Measurements from ENCODE around the gene GPR15LG. TPM values are rescaled to one million over a fixed set of nuclear protein-coding genes. Genes with fewer than 3 reads are reported as not detected.

GPR15LG gene
- total and polyA plus RNA-seq, 10 of the 15 experiments (the other 5 are each of a cell fraction or from before 2014, with no cell fraction given), result 1.1 to 12.2 (median 1.4) TPM

DNA sequence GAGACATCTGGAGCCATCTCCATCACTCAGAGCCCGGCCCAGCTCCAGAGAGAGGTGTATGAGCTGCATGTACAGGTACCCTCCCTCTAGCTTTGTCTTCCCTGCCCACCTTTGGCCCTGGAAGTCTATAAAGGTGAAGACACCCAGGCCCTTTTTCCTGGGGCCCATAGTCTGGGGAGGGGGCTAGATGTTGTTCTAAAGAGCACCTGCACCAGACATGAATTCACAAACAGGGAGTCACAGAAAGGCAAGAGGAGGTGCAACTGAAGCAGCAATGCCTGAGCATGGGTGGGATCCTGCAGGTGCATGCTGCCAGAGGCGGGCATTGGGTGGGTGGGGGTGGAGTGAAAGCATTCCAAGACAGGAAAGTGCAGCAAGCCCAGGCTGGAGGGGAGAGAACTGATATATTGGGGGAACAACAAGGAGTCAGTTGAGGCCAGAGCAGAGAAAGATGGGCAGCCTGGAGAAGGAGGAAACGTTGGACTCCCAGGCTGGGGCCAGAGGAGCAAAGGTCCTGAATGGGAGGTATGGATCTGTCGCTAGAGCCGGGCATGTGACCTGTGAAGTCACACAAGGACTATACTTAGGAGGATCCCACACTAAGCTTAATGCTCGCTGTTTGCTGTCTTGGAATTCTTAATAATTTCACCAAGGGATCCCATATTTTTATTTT lies 32.4 kb downstream of the GPR15LG start:
- Histone ChIP-seq H3K4me3 (no peak overlapping the region), H3K27ac (ENCODE audit: control insufficient read depth, insufficient read depth) (no peak overlapping the region), H4K20me1 (ENCODE audit: control insufficient read depth, insufficient read depth) (no peaks in the 10 kb centered on the region), H3K4me2 (ENCODE audit: control insufficient read depth, insufficient read depth) (no peak overlapping the region), H3K36me3 (ENCODE audit: control insufficient read depth in 2 of 2, insufficient read depth in 2 of 2, low read length in 1 of 2) (no peaks in the 10 kb centered on the region), H3K27me3 (replicated peaks in 1 of 2; ENCODE audit: control insufficient read depth in 2 of 2, insufficient read depth in 2 of 2, low read length in 1 of 2) (peaks cover 0 to 7% of the 10 kb centered on the region in 2 experiments), H3K9me3 (replicated peaks; ENCODE audit: control insufficient read depth, insufficient read depth, low read length) (no peaks in the 10 kb centered on the region), H3K4me1 (ENCODE audit: control insufficient read depth, insufficient read depth, low read length) (no peaks in the 10 kb centered on the region), H2AFZ (ENCODE audit: control insufficient read depth, low read depth, low read length) (no peak overlapping the region), H3K9ac (ENCODE audit: control insufficient read depth, insufficient read depth, low read length) (no peak overlapping the region), H3K79me2 (ENCODE audit: control insufficient read depth, insufficient read depth, low read length) (no peaks in the 10 kb centered on the region)
- intact Hi-C loops (cut with micrococcal nuclease; ENCODE audit: unreplicated experiment) (loop anchor here (1.0 to 5.0 kb wide), 4 partner anchors 45 to 319 kb away; no protein-coding TSS in a partner anchor), in situ Hi-C loops (cut with MboI) (loop anchor here (10.0 kb wide), 1 partner anchor 61 kb away; no protein-coding TSS in a partner anchor)
- ATAC-seq (no peak), DNase-seq (ENCODE audit: low read depth, low spot score) (no peak), FAIRE-seq (no peak)
- ChIA-PET CTCF (interaction anchor here (0.8 to 28.3 kb wide), 15 partner anchors 9 to 179 kb away, joined by 3 to 788 read pairs (median 4); partner anchors contain the start of genes CDHR1, GHITM and GPR15LG), POLR2A (no interaction called here), SMC1A (ENCODE audit: uncharacterized antibody, unreplicated experiment) (interaction anchor here (1.0 to 15.0 kb wide), 11 partner anchors 9 to 67 kb away, joined by 3 to 155 read pairs (median 5); partner anchors contain the start of gene GPR15LG), RAD21 (ENCODE audit: unreplicated experiment) (interaction anchor here (0.7 to 2.7 kb wide), 6 partner anchors 45 to 67 kb away, joined by 3 to 9 read pairs (median 8); partner anchors contain the start of gene GHITM)
- WGBS (ENCODE audit: insufficient coverage, insufficient replicate concordance, low lambda C conversion rate, missing lambda C conversion rate), result 31% methylated on average over 6 of the region's 6 CpGs
- no TSS peak for BruUV-seq (replicated peaks)
- TF ChIP-seq, protein P1, sequence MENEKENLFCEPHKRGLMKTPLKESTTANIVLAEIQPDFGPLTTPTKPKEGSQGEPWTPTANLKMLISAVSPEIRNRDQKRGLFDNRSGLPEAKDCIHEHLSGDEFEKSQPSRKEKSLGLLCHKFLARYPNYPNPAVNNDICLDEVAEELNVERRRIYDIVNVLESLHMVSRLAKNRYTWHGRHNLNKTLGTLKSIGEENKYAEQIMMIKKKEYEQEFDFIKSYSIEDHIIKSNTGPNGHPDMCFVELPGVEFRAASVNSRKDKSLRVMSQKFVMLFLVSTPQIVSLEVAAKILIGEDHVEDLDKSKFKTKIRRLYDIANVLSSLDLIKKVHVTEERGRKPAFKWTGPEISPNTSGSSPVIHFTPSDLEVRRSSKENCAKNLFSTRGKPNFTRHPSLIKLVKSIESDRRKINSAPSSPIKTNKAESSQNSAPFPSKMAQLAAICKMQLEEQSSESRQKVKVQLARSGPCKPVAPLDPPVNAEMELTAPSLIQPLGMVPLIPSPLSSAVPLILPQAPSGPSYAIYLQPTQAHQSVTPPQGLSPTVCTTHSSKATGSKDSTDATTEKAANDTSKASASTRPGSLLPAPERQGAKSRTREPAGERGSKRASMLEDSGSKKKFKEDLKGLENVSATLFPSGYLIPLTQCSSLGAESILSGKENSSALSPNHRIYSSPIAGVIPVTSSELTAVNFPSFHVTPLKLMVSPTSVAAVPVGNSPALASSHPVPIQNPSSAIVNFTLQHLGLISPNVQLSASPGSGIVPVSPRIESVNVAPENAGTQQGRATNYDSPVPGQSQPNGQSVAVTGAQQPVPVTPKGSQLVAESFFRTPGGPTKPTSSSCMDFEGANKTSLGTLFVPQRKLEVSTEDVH (IDR thresholded peaks at IDR 0.05; ENCODE audit: low read depth, partially characterized antibody), result no peak
- no peak for TF ChIP-seq RCOR1 (conservative IDR thresholded peaks at IDR 0.05; ENCODE audit: low read depth, low read length)
- TF ChIP-seq, protein P2, sequence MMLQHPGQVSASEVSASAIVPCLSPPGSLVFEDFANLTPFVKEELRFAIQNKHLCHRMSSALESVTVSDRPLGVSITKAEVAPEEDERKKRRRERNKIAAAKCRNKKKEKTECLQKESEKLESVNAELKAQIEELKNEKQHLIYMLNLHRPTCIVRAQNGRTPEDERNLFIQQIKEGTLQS (IDR thresholded peaks at IDR 0.05; ENCODE audit: borderline replicate concordance, extremely low read depth, low read depth, low read length), result no peak
- TF ChIP-seq NR2C2 (IDR thresholded peaks at IDR 0.05; ENCODE audit: borderline replicate concordance, control insufficient read depth, insufficient read length, low read depth), result no peak
- TF ChIP-seq DPF2 (IDR thresholded peaks at IDR 0.05), result no peak
- TF ChIP-seq, protein P3, sequence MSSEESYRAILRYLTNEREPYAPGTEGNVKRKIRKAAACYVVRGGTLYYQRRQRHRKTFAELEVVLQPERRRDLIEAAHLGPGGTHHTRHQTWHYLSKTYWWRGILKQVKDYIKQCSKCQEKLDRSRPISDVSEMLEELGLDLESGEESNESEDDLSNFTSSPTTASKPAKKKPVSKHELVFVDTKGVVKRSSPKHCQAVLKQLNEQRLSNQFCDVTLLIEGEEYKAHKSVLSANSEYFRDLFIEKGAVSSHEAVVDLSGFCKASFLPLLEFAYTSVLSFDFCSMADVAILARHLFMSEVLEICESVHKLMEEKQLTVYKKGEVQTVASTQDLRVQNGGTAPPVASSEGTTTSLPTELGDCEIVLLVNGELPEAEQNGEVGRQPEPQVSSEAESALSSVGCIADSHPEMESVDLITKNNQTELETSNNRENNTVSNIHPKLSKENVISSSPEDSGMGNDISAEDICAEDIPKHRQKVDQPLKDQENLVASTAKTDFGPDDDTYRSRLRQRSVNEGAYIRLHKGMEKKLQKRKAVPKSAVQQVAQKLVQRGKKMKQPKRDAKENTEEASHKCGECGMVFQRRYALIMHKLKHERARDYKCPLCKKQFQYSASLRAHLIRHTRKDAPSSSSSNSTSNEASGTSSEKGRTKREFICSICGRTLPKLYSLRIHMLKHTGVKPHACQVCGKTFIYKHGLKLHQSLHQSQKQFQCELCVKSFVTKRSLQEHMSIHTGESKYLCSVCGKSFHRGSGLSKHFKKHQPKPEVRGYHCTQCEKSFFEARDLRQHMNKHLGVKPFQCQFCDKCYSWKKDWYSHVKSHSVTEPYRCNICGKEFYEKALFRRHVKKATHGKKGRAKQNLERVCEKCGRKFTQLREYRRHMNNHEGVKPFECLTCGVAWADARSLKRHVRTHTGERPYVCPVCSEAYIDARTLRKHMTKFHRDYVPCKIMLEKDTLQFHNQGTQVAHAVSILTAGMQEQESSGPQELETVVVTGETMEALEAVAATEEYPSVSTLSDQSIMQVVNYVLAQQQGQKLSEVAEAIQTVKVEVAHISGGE (CRISPR knock-in tag; IDR thresholded peaks at IDR 0.05), result no peak
- no peak for TF ChIP-seq CHD4 (IDR thresholded peaks at IDR 0.05)
- no peak for TF ChIP-seq YBX1 (IDR thresholded peaks at IDR 0.05)
- TF ChIP-seq, protein P4, sequence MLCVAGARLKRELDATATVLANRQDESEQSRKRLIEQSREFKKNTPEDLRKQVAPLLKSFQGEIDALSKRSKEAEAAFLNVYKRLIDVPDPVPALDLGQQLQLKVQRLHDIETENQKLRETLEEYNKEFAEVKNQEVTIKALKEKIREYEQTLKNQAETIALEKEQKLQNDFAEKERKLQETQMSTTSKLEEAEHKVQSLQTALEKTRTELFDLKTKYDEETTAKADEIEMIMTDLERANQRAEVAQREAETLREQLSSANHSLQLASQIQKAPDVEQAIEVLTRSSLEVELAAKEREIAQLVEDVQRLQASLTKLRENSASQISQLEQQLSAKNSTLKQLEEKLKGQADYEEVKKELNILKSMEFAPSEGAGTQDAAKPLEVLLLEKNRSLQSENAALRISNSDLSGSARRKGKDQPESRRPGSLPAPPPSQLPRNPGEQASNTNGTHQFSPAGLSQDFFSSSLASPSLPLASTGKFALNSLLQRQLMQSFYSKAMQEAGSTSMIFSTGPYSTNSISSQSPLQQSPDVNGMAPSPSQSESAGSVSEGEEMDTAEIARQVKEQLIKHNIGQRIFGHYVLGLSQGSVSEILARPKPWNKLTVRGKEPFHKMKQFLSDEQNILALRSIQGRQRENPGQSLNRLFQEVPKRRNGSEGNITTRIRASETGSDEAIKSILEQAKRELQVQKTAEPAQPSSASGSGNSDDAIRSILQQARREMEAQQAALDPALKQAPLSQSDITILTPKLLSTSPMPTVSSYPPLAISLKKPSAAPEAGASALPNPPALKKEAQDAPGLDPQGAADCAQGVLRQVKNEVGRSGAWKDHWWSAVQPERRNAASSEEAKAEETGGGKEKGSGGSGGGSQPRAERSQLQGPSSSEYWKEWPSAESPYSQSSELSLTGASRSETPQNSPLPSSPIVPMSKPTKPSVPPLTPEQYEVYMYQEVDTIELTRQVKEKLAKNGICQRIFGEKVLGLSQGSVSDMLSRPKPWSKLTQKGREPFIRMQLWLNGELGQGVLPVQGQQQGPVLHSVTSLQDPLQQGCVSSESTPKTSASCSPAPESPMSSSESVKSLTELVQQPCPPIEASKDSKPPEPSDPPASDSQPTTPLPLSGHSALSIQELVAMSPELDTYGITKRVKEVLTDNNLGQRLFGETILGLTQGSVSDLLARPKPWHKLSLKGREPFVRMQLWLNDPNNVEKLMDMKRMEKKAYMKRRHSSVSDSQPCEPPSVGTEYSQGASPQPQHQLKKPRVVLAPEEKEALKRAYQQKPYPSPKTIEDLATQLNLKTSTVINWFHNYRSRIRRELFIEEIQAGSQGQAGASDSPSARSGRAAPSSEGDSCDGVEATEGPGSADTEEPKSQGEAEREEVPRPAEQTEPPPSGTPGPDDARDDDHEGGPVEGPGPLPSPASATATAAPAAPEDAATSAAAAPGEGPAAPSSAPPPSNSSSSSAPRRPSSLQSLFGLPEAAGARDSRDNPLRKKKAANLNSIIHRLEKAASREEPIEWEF (IDR thresholded peaks at IDR 0.05; ENCODE audit: insufficient replicate concordance, low read depth, low read length), result no peak
- TF ChIP-seq ESRRA (IDR thresholded peaks at IDR 0.05; ENCODE audit: low read length), result no peak
- no peak for TF ChIP-seq NR2C1 (IDR thresholded peaks at IDR 0.05)

Measured in GM12878 (cell line).